PC-9 (cell line): Measurements from ENCODE around the gene DERL2. TPM values are rescaled to one million over a fixed set of nuclear protein-coding genes. Genes with fewer than 3 reads are reported as not detected.
A peak's percentile ranks its signal among the peaks of the same experiment; 100 is the strongest.

ENCODE experiments used
- BruUV-seq: library from RNA; stranded (reverse); fragments of 400-500 nt; replicated peaks from 2 replicates; lab custom pipeline; 2021; lab: Mats Ljungman, UMichigan
- CTCF ChIA-PET: fragments of 300-600 bp; sonication (Branson Sonifier 250); formaldehyde crosslinking; loops from one replicate; lab custom pipeline; 2022; ENCODE audit warnings: antibody characterized with exemption; lab: Charles Lee
- POLR2A ChIA-PET: fragments of 300-600 bp; sonication (Branson Sonifier 250); formaldehyde crosslinking; loops from one replicate; lab custom pipeline; 2022; ENCODE audit warnings: antibody characterized with exemption; ENCODE audit not compliant: unreplicated experiment; lab: Charles Lee
- DNase-seq, 2 experiments: peaks; one replicate each; pipeline versions ENCODE4 v3.0.0 to v3.0.0-alpha.2; 2015 to 2022; ENCODE audit warnings: mixed read lengths in 1 of 2
- H2AFZ ChIP-seq: fragments of 200-600 bp; sonication (generic); 2 replicates; pipeline ENCODE4 v1.8.1; 2017; ENCODE audit warnings: antibody characterized with exemption
- H3F3A ChIP-seq: fragments of 200-600 bp; sonication (generic); 2 replicates; pipeline ENCODE4 v1.8.1; 2017; ENCODE audit warnings: antibody characterized with exemption, mild to moderate bottlenecking, low read depth; ENCODE audit not compliant: insufficient read depth
- H3K27ac ChIP-seq: fragments of 200-600 bp; sonication (generic); 2 replicates; pipeline ENCODE4 v1.6.1; 2016; ENCODE audit warnings: mixed run types
- H3K27me3 ChIP-seq: fragments of 200-600 bp; sonication (generic); 2 replicates; pipeline ENCODE4 v1.6.1; 2016; ENCODE audit warnings: low read depth, mixed run types; ENCODE audit not compliant: insufficient read depth
- H3K36me3 ChIP-seq: fragments of 200-600 bp; sonication (generic); 2 replicates; pipeline ENCODE4 v1.6.1; 2016; ENCODE audit warnings: low read depth, mixed run types
- H3K4me1 ChIP-seq: fragments of 200-600 bp; sonication (generic); replicated peaks from 2 replicates; pipeline ENCODE4 v1.6.1; 2016; ENCODE audit warnings: mixed run types; ENCODE audit not compliant: insufficient read depth
- H3K4me2 ChIP-seq: fragments of 200-600 bp; sonication (generic); 2 replicates; pipeline ENCODE4 v1.6.1; 2017; ENCODE audit warnings: mixed run types
- H3K4me3 ChIP-seq: fragments of 200-600 bp; sonication (generic); 2 replicates; pipeline ENCODE4 v1.6.1; 2016; ENCODE audit warnings: mixed run types
- H3K79me2 ChIP-seq: fragments of 200-600 bp; sonication (generic); 2 replicates; pipeline ENCODE4 v1.6.1; 2017; ENCODE audit warnings: low read depth, mixed run types
- H3K9me2 ChIP-seq: fragments of 200-600 bp; sonication (generic); 2 replicates; pipeline ENCODE4 v1.8.1; 2017; ENCODE audit warnings: mild to moderate bottlenecking; ENCODE audit not compliant: insufficient read depth
- H3K9me3 ChIP-seq: fragments of 200-600 bp; sonication (generic); 2 replicates; pipeline ENCODE4 v1.8.1; 2016; ENCODE audit warnings: low read depth; ENCODE audit not compliant: insufficient read depth
- H4K20me1 ChIP-seq: fragments of 200-600 bp; sonication (generic); 2 replicates; pipeline ENCODE4 v1.8.1; 2017; ENCODE audit not compliant: insufficient read depth
- EZH2 ChIP-seq: fragments of 200-600 bp; sonication (generic); IDR thresholded peaks from 2 replicates; pipeline ENCODE4 v1.8.0; 2017; ENCODE audit warnings: antibody characterized with exemption, low read depth
- intact Hi-C: fragments of 100-400 bp; cut with micrococcal nuclease; formaldehyde crosslinking; loops from one replicate; pipeline ENCODE4 v1.10.0; 2022; ENCODE audit not compliant: unreplicated experiment
- total RNA-seq: library from RNA; stranded (reverse); gene quantifications from 2 replicates; pipeline ENCODE4 v1.2.3, GENCODE V29; 2021
- TF ChIP-seq, protein P1 (sequence below): fragments of 200-600 bp; sonication (generic); conservative IDR thresholded peaks from 2 replicates; pipeline ENCODE4 v1.6.1; 2017; ENCODE audit warnings: mixed run types, antibody characterized with exemption, mild to moderate bottlenecking, moderate library complexity

The DERL2 gene
- total RNA-seq, 1 experiment from 2014 or later: 71.1 TPM

DNA sequence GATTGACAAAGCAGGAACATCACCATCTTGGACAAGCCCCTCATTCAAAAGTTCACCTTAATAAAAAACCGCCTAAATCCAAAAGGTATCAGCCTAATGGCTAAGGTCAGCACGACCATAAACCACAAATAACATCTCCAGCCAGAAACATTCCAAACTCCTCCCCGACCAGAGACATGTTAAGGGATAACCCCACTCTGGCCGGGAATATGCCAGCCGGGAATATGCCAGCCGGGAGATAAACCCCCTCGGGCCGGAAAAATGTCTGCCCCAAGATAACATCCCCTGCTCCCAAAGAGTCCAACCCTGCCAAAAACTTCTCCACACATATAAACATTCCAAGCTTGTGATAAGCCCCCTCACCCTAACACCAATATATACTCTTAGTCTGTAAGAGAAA, 18.6 kb downstream of the DERL2 start:
- Histone ChIP-seq H3K9me2 (no peaks in the 10 kb centered on the region), H4K20me1 (peaks cover 43% of the 10 kb centered on the region; the same call in 1 of the 2 replicates), H3K9me3 (no peaks in the 10 kb centered on the region), H3K4me3 (peak overlapping the region; percentile 84), H3K4me1 (peaks cover 18% of the 10 kb centered on the region), H3K36me3 (no peaks in the 10 kb centered on the region), H3K4me2 (peak overlapping the region; percentile 94), H2AFZ (peak overlapping the region; percentile 99), H3K79me2 (peaks cover 62% of the 10 kb centered on the region), H3F3A (peaks cover 13% of the 10 kb centered on the region), H3K27me3 (no peaks in the 10 kb centered on the region), H3K27ac (no peak overlapping the region)
- CTCF ChIA-PET: interaction anchor here (0.6 kb wide), 2 partner anchors 485 to 1710 kb away, joined by 3 read pairs; no protein-coding TSS in a partner anchor
- intact Hi-C loops: loop anchor here (5.0 kb wide), 1 partner anchor 45 kb away; the partner anchor contains the start of gene RPAIN
- no TSS peak for BruUV-seq
- POLR2A ChIA-PET: no interaction called here
- DNase-seq: no peak
- TF ChIP-seq, protein P1, sequence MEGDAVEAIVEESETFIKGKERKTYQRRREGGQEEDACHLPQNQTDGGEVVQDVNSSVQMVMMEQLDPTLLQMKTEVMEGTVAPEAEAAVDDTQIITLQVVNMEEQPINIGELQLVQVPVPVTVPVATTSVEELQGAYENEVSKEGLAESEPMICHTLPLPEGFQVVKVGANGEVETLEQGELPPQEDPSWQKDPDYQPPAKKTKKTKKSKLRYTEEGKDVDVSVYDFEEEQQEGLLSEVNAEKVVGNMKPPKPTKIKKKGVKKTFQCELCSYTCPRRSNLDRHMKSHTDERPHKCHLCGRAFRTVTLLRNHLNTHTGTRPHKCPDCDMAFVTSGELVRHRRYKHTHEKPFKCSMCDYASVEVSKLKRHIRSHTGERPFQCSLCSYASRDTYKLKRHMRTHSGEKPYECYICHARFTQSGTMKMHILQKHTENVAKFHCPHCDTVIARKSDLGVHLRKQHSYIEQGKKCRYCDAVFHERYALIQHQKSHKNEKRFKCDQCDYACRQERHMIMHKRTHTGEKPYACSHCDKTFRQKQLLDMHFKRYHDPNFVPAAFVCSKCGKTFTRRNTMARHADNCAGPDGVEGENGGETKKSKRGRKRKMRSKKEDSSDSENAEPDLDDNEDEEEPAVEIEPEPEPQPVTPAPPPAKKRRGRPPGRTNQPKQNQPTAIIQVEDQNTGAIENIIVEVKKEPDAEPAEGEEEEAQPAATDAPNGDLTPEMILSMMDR: no peak
- TF ChIP-seq EZH2: no peak

DNA sequence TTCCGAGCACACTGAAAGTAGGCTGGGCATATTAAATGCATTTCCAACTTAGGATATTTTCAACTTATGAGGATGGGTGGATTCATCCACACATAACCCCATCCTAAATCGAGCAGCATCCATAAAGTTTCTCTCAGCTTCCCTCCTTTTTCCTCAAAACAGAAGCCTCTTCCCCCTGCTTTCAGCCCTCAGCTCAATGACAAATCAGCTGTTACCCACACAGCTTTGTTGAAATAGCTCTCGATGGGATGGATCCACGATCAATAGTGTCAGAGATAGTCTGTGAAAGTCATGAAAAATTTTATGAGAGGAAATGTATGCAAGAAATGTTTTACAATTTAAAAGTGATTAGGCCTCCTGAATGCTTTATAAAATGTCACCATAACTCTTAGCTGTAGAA, 19.7 kb downstream of the DERL2 start:
- H3K9me3 ChIP-seq: no peaks in the 10 kb centered on the region

DNA sequence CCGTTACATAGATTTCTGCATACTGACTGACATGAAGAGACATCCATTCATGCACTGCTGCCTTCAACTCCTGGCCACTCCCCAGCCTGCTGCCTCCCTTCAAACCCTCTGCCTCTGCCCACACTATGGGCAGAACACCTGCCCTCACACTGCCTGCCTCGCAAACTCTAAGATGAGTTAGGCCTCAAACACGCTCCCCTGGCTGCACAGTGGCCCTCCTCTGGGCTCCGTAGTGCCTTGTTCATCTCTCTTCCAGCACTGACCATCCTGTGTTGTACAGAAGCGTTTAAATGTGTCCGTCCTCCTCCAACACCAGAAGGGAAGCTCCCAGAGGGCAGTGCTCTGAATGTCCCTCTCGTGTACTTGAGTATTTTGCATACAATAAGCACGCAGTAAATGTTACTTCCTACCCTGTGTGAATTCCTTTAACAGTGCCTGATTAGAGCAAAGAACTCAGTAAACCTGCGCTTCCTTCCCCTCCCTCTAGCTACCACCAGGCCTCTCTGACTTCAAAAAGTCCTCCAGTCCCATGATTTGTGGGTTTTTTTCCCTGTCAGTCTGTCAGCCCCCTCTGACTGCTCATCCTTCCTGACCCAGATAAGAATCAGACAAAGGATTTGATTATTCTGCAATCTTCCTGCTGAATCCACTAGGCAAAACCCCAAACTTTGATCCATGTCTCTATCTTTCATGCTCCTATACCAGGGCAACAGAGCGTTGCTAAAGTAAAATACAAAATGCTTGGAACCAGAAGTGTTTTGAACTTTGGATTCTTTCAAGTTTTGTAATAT, 21.1 kb downstream of the DERL2 start:
- Histone ChIP-seq H3K4me1 (peaks cover 18% of the 10 kb centered on the region), H4K20me1 (peaks cover 43% of the 10 kb centered on the region; the same call in 1 of the 2 replicates), H2AFZ (no peak overlapping the region), H3K27me3 (no peaks in the 10 kb centered on the region), H3K36me3 (peaks cover 11% of the 10 kb centered on the region; the same call in 1 of the 2 replicates), H3K27ac (no peak overlapping the region), H3K4me2 (no peak overlapping the region), H3K79me2 (peaks cover 67% of the 10 kb centered on the region), H3K9me2 (no peaks in the 10 kb centered on the region), H3K4me3 (no peak overlapping the region), H3F3A (peaks cover 4% of the 10 kb centered on the region; the same call in 1 of the 2 replicates), H3K9me3 (no peaks in the 10 kb centered on the region)
- DNase-seq: no peak
- BruUV-seq: no TSS peak
- no peak for TF ChIP-seq EZH2
- TF ChIP-seq, protein P1: no peak
- intact Hi-C loops: loop anchor here (5.0 kb wide), 1 partner anchor 43 kb away; the partner anchor contains the start of gene RPAIN
- CTCF ChIA-PET: no interaction called here
- POLR2A ChIA-PET: no interaction called here

More for the DNA sequence above, 19.7 kb downstream of the DERL2 start:
- intact Hi-C loops: loop anchor here (5.0 kb wide), 1 partner anchor 44 kb away; the partner anchor contains the start of gene RPAIN
- H3K4me2 ChIP-seq: peak overlapping the region; percentile 94
- peak overlapping the region; percentile 84; the same call in 1 of the 2 replicates for H3K4me3 ChIP-seq
- H3K27me3 ChIP-seq: no peaks in the 10 kb centered on the region
- peaks cover 43% of the 10 kb centered on the region; the same call in 1 of the 2 replicates for H4K20me1 ChIP-seq
- H3K9me2 ChIP-seq: no peaks in the 10 kb centered on the region
- no peak overlapping the region for H2AFZ ChIP-seq
- CTCF ChIA-PET: no interaction called here
- H3K79me2 ChIP-seq: peaks cover 67% of the 10 kb centered on the region
- no peak for DNase-seq
- 0 out of 2 replicates have a peak, but pooled peaks cover 3% of the 10 kb centered on the region for H3K36me3 ChIP-seq
- H3F3A ChIP-seq: peaks cover 7% of the 10 kb centered on the region
- H3K4me1 ChIP-seq: peaks cover 18% of the 10 kb centered on the region
- no peak overlapping the region for H3K27ac ChIP-seq
- no peak for TF ChIP-seq EZH2
- TF ChIP-seq, protein P1: no peak
- POLR2A ChIA-PET: no interaction called here
- BruUV-seq: no TSS peak
